B cell (primary cell): ENCODE data around the gene CTBP2. TPM values are rescaled to one million over a fixed set of nuclear protein-coding genes. Genes with fewer than 3 reads are reported as not detected.

Experiments
- ATAC-seq: fragments of 200-7000 bp; cut with Tn5 transposase; one replicate; pipeline ENCODE4 v1.10.0; 2021; ENCODE audit warnings: low read depth, mild to moderate bottlenecking, moderate number of reproducible peaks, moderate library complexity
- CTCF ChIA-PET: fragments of 350-600 bp; sonication (Branson Sonifier 250); formaldehyde crosslinking; loops from one replicate; lab custom pipeline; 2021; ENCODE audit warnings: antibody characterized with exemption, inconsistent platforms; lab: Charles Lee
- POLR2A ChIA-PET: fragments of 350-600 bp; sonication (Branson Sonifier 250); formaldehyde crosslinking; loops from one replicate; lab custom pipeline; 2021; ENCODE audit warnings: antibody characterized with exemption; lab: Charles Lee
- DNase-seq: peaks from one replicate; pipeline ENCODE4 v3.0.0; 2013
- H2AFZ ChIP-seq: 2 replicates; pipeline ENCODE4 v1.6.1; 2012; ENCODE audit warnings: mild to moderate bottlenecking, low read depth, low read length; ENCODE audit not compliant: insufficient read depth, poor library complexity, severe bottlenecking
- H3K27ac ChIP-seq, 2 donors: 1 replicate in 1 of 2; 2 replicates in 1 of 2; pipeline ENCODE4 v1.5.1; 2012 to 2013; ENCODE audit warnings: low read length in 2 of 2, mild to moderate bottlenecking in 2 of 2, moderate library complexity in 1 of 2
- H3K27me3 ChIP-seq, 4 experiments: fragments of 200-600 bp in 1 of 4; sonication (generic) in 1 of 4; replicated peaks in 1 of 4; 1 replicate in 2 of 4; 2 replicates in 2 of 4; pipeline versions ENCODE4 v1.6.1 to v1.7.0; 2013 to 2016; ENCODE audit warnings: low read length in 3 of 4, mild to moderate bottlenecking in 2 of 4, mixed read lengths in 1 of 4, moderate library complexity in 1 of 4; ENCODE audit not compliant: insufficient read depth in 4 of 4, control insufficient read depth in 3 of 4; ENCODE audit errors: control extremely low read depth in 1 of 4
- H3K36me3 ChIP-seq, 2 experiments: replicated peaks in 1 of 2; 1 replicate in 1 of 2; 2 replicates in 1 of 2; pipeline versions ENCODE4 v1.6.1 to v1.7.1; 2013; ENCODE audit warnings: low read length in 1 of 2; ENCODE audit not compliant: insufficient read depth in 2 of 2, control insufficient read depth in 1 of 2; ENCODE audit errors: control extremely low read depth in 1 of 2, extremely low read depth in 1 of 2
- H3K4me1 ChIP-seq, 2 donors: fragments of 200-600 bp in 1 of 2; sonication (generic) in 1 of 2; 1 replicate in 1 of 2; 2 replicates in 1 of 2; pipeline versions ENCODE4 v1.5.1 to v1.6.1; 2013 to 2017; ENCODE audit warnings: low read length in 2 of 2; ENCODE audit not compliant: control insufficient read depth in 2 of 2, insufficient read depth in 2 of 2
- H3K4me2 ChIP-seq: replicated peaks from 2 replicates; pipeline ENCODE3; 2012; ENCODE audit warnings: mild to moderate bottlenecking, low read depth, low read length; ENCODE audit not compliant: poor library complexity, severe bottlenecking
- H3K4me3 ChIP-seq, 5 experiments: fragments of 200-600 bp in 1 of 5; sonication (generic) in 1 of 5; 1 replicate in 3 of 5; 2 replicates in 2 of 5; pipeline versions ENCODE4 v1.5.1 to v1.7.0; 2011 to 2016; ENCODE audit warnings: low read length in 4 of 5, mild to moderate bottlenecking in 4 of 5, low read depth in 2 of 5, control low read depth in 1 of 5, moderate library complexity in 1 of 5; ENCODE audit not compliant: insufficient read depth in 1 of 5; ENCODE audit errors: control extremely low read depth in 1 of 5, extremely low read depth in 1 of 5
- H3K79me2 ChIP-seq: fragments of 200-600 bp; sonication (generic); one replicate; pipeline ENCODE4 v1.6.0; 2016; ENCODE audit warnings: low read length; ENCODE audit not compliant: control insufficient read depth, insufficient read depth
- H3K9ac ChIP-seq: fragments of 200-600 bp; sonication (generic); 2 replicates; pipeline ENCODE4 v1.6.1; 2017; ENCODE audit warnings: mild to moderate bottlenecking, low read length, moderate library complexity
- H3K9me3 ChIP-seq, 3 donors: one replicate each; pipeline versions ENCODE4 v1.6.1 to v1.7.1; 2013; ENCODE audit warnings: low read length in 2 of 3; ENCODE audit not compliant: control insufficient read depth in 2 of 3, insufficient read depth in 1 of 3; ENCODE audit errors: control extremely low read depth in 1 of 3
- H4K20me1 ChIP-seq: 2 replicates; pipeline ENCODE4 v1.6.0; 2012; ENCODE audit warnings: mild to moderate bottlenecking, low read length; ENCODE audit not compliant: insufficient read depth, control insufficient read depth, poor library complexity, severe bottlenecking
- H3K27ac Mint-ChIP-seq: one replicate; pipeline ENCODE4 v1.8.0; 2021; ENCODE audit warnings: mixed read lengths
- H3K27me3 Mint-ChIP-seq: one replicate; pipeline ENCODE4 v1.8.0; 2021; ENCODE audit warnings: mixed read lengths
- H3K4me1 Mint-ChIP-seq: one replicate; pipeline ENCODE4 v1.8.0; 2021; ENCODE audit warnings: mixed read lengths
- H3K4me3 Mint-ChIP-seq: one replicate; pipeline ENCODE4 v1.8.0; 2021; ENCODE audit warnings: mixed read lengths
- H3K9me3 Mint-ChIP-seq: one replicate; pipeline ENCODE4 v1.8.0; 2022; ENCODE audit warnings: mixed read lengths; ENCODE audit not compliant: insufficient read depth
- EZH2 ChIP-seq: IDR thresholded peaks from 2 replicates; pipeline ENCODE4 v1.6.1; 2012; ENCODE audit warnings: borderline replicate concordance, low read depth, mild to moderate bottlenecking, moderate library complexity, low read length; ENCODE audit not compliant: insufficient read depth, poor library complexity, severe bottlenecking
- WGBS: methylation state at CpG from one replicate; pipeline ENCODE4 v1.1.5; 2013; ENCODE audit warnings: missing lambda C conversion rate; ENCODE audit not compliant: insufficient coverage; 5-methylcytosine and 5-hydroxymethylcytosine counted together
- intact Hi-C: fragments of 100-400 bp; cut with micrococcal nuclease; formaldehyde crosslinking; loops from one replicate; pipeline ENCODE4 v1.10.0; 2022
- polyA plus RNA-seq: library from polyadenylated mRNA; depleted of rRNA; stranded (reverse); fragments of >200 nt; gene quantifications from 2 replicates; pipeline ENCODE4 v1.2.3, GENCODE V29; 2012
- total RNA-seq, 2 donors: library from RNA; stranded (reverse); fragments of 120-200 nt in 1 of 2; gene quantifications; 1 replicate in 1 of 2; 2 replicates in 1 of 2; pipeline versions ENCODE4 v1.2.3 to v1.2.4, GENCODE V29; 2013 to 2022
- TF ChIP-seq, protein P1 (sequence below): fragments of 200-600 bp; IDR thresholded peaks from one replicate; pipeline ENCODE4 v1.8.0; 2022; ENCODE audit warnings: antibody characterized with exemption, mild to moderate bottlenecking

CTBP2 gene
- total and polyA plus RNA-seq, 2 donors (not counting 1 experiment from before 2014, with no cell fraction given): 0.39 to 0.85 TPM

DNA sequence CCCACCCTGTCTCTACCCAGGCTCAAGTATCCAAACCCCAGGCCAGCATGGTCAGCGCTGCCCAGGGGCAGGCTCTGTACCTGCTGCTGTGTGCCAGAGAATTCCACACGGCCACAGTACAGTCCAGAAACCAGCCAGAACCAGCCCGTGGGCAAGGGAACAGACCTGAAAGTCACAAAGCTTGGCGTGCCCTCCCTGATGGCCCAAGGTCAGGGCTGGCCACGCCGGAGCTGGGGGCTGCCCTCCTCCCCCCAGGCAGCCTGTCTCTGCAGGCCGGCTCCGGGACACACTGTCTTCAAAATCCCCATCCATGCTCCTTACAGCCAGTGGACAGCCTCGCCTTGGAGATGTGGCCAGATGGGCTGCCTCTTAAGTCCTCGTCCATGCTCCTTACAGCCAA lies 78.4 kb downstream of the CTBP2 start:
- ATAC-seq (no peak), DNase-seq (no peak)
- CTCF ChIA-PET: no interaction called here
- peaks cover 0 to 13% (median 0%) of the 10 kb centered on the region in 3 donors for H3K9me3 ChIP-seq
- H3K4me1 ChIP-seq: no peaks in the 10 kb centered on the region
- Mint-ChIP-seq H3K27me3 (peaks cover 59% of the 10 kb centered on the region), H3K4me1 (no peaks in the 10 kb centered on the region), H3K9me3 (no peaks in the 10 kb centered on the region), H3K27ac (no peak overlapping the region), H3K4me3 (no peak overlapping the region)
- no peak overlapping the region for H3K4me3 ChIP-seq
- no peaks in the 10 kb centered on the region for H3K36me3 ChIP-seq
- H3K79me2 ChIP-seq: no peaks in the 10 kb centered on the region
- WGBS: 95% methylated on average over 10 of the region's 10 CpGs
- H3K4me2 ChIP-seq: no peak overlapping the region
- POLR2A ChIA-PET: no interaction called here
- H3K27ac ChIP-seq: no peak overlapping the region
- intact Hi-C loops: no loop called here
- TF ChIP-seq, protein P1, sequence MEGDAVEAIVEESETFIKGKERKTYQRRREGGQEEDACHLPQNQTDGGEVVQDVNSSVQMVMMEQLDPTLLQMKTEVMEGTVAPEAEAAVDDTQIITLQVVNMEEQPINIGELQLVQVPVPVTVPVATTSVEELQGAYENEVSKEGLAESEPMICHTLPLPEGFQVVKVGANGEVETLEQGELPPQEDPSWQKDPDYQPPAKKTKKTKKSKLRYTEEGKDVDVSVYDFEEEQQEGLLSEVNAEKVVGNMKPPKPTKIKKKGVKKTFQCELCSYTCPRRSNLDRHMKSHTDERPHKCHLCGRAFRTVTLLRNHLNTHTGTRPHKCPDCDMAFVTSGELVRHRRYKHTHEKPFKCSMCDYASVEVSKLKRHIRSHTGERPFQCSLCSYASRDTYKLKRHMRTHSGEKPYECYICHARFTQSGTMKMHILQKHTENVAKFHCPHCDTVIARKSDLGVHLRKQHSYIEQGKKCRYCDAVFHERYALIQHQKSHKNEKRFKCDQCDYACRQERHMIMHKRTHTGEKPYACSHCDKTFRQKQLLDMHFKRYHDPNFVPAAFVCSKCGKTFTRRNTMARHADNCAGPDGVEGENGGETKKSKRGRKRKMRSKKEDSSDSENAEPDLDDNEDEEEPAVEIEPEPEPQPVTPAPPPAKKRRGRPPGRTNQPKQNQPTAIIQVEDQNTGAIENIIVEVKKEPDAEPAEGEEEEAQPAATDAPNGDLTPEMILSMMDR: no peak
- TF ChIP-seq EZH2: no peak
- no peaks in the 10 kb centered on the region for H4K20me1 ChIP-seq
- H3K9ac ChIP-seq: no peak overlapping the region
- H2AFZ ChIP-seq: no peak overlapping the region
- H3K27me3 ChIP-seq: peaks cover 0 to 25% (median 6%) of the 10 kb centered on the region in 4 experiments

DNA sequence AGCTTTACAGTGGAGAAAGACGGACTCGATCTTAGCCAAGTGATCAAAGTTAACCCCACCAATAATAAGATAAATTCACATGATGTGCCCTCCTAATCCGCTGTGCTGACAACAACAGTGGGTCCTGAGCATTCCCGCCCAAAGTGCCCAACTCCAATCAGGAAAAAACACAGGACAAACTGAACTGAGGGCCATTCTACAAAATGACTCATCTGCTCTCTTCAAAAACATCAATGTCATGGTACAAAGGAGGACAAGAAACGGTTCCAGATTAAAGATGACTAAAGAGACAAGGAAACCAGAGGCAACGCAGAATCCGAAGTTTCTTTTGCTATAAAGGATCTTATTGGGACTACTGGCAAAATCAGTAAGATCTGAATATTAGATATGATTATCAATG lies 79.4 kb downstream of the CTBP2 start:
- H3K27ac Mint-ChIP-seq: no peak overlapping the region
- intact Hi-C loops: no loop called here
- Histone ChIP-seq H3K79me2 (no peaks in the 10 kb centered on the region), H3K4me1 (no peaks in the 10 kb centered on the region), H3K27me3 (peaks cover 0 to 34% (median 9%) of the 10 kb centered on the region in 4 experiments), H3K9me3 (peaks cover 0 to 16% (median 0%) of the 10 kb centered on the region in 3 donors), H4K20me1 (no peaks in the 10 kb centered on the region), H3K4me2 (no peak overlapping the region), H3K9ac (no peak overlapping the region), H3K4me3 (no peak overlapping the region), H2AFZ (no peak overlapping the region), H3K27ac (no peak overlapping the region), H3K36me3 (no peaks in the 10 kb centered on the region)
- H3K27me3 Mint-ChIP-seq: peaks cover 63% of the 10 kb centered on the region
- no peak for DNase-seq
- CTCF ChIA-PET: no interaction called here
- no peak for ATAC-seq
- POLR2A ChIA-PET: no interaction called here
- H3K4me1 Mint-ChIP-seq: no peaks in the 10 kb centered on the region
- H3K9me3 Mint-ChIP-seq: no peaks in the 10 kb centered on the region
- TF ChIP-seq, protein P1: no peak
- no peak for TF ChIP-seq EZH2
- 85% methylated on average over 2 of the region's 7 CpGs for WGBS
- no peak overlapping the region for H3K4me3 Mint-ChIP-seq
